ENCODE data around the gene HK2. TPM values are rescaled to one million over a fixed set of nuclear protein-coding genes. Genes with fewer than 3 reads are reported as not detected.

The HK2 gene
- total RNA-seq, 2 donors from 2014 or later: 21.5 to 31.5 TPM

GRCh38 chr2:74863802-74864248, 29.9 kb downstream of the HK2 start:
- H3K9me3 Mint-ChIP-seq: no peaks in the 10 kb centered on the region
- no peak overlapping the region for H3K4me3 Mint-ChIP-seq
- peak overlapping the region; percentile 28 for H3K27ac Mint-ChIP-seq
- Histone ChIP-seq H3K9me3 (ENCODE audit: control insufficient read depth, low read length) (no peaks in the 10 kb centered on the region), H3K27ac (ENCODE audit: low read depth, low read length) (no peak overlapping the region), H3K9ac (ENCODE audit: extremely low read depth, low read length, poor library complexity, severe bottlenecking) (no peak overlapping the region), H3K4me3 (ENCODE audit: low read length) (no peak overlapping the region), H3K4me1 (ENCODE audit: control insufficient read depth, insufficient read depth, low read length) (no peaks in the 10 kb centered on the region), H3K36me3 (ENCODE audit: control insufficient read depth, insufficient read depth, low read length) (peaks cover 2% of the 10 kb centered on the region), H3K27me3 (ENCODE audit: control insufficient read depth, insufficient read depth, low read length, poor library complexity, severe bottlenecking) (no peaks in the 10 kb centered on the region)
- no peaks in the 10 kb centered on the region for H3K27me3 Mint-ChIP-seq (ENCODE audit: insufficient read depth)
- peaks cover 18% of the 10 kb centered on the region for H3K36me3 Mint-ChIP-seq (ENCODE audit: low read depth)
- no peak for DNase-seq
- 91 to 96% methylated on average over 3 of the region's 3 CpGs for WGBS, 2 experiments (ENCODE audit: insufficient coverage in 1 of 2, insufficient read length in 1 of 2)
- TF ChIP-seq, protein P1, sequence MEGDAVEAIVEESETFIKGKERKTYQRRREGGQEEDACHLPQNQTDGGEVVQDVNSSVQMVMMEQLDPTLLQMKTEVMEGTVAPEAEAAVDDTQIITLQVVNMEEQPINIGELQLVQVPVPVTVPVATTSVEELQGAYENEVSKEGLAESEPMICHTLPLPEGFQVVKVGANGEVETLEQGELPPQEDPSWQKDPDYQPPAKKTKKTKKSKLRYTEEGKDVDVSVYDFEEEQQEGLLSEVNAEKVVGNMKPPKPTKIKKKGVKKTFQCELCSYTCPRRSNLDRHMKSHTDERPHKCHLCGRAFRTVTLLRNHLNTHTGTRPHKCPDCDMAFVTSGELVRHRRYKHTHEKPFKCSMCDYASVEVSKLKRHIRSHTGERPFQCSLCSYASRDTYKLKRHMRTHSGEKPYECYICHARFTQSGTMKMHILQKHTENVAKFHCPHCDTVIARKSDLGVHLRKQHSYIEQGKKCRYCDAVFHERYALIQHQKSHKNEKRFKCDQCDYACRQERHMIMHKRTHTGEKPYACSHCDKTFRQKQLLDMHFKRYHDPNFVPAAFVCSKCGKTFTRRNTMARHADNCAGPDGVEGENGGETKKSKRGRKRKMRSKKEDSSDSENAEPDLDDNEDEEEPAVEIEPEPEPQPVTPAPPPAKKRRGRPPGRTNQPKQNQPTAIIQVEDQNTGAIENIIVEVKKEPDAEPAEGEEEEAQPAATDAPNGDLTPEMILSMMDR (conservative IDR thresholded peaks at IDR 0.05): no peak
- peaks cover 16% of the 10 kb centered on the region for H3K4me1 Mint-ChIP-seq

GRCh38 chr2:74864728-74865722, 31.1 kb downstream of the HK2 start:
- peak; percentile 63 for DNase-seq
- Mint-ChIP-seq H3K27ac (peak overlapping the region; percentile 86), H3K27me3 (ENCODE audit: insufficient read depth) (no peaks in the 10 kb centered on the region), H3K4me1 (peaks cover 16% of the 10 kb centered on the region), H3K4me3 (no peak overlapping the region), H3K36me3 (ENCODE audit: low read depth) (peaks cover 26% of the 10 kb centered on the region), H3K9me3 (no peaks in the 10 kb centered on the region)
- H3K9me3 ChIP-seq (ENCODE audit: control insufficient read depth, low read length): no peaks in the 10 kb centered on the region
- 89 to 92% methylated on average over 17 to 20 of the region's 20 CpGs for WGBS, 2 experiments (ENCODE audit: insufficient coverage in 1 of 2, insufficient read length in 1 of 2)
- TF ChIP-seq, protein P1 (conservative IDR thresholded peaks at IDR 0.05): peak; percentile 43
- peaks cover 12% of the 10 kb centered on the region for H3K36me3 ChIP-seq (ENCODE audit: control insufficient read depth, insufficient read depth, low read length)
- no peak overlapping the region for H3K9ac ChIP-seq (ENCODE audit: extremely low read depth, low read length, poor library complexity, severe bottlenecking)
- no peak overlapping the region for H3K27ac ChIP-seq (ENCODE audit: low read depth, low read length)
- H3K27me3 ChIP-seq (ENCODE audit: control insufficient read depth, insufficient read depth, low read length, poor library complexity, severe bottlenecking): no peaks in the 10 kb centered on the region
- H3K4me3 ChIP-seq (ENCODE audit: low read length): no peak overlapping the region
- no peaks in the 10 kb centered on the region for H3K4me1 ChIP-seq (ENCODE audit: control insufficient read depth, insufficient read depth, low read length)

- TF ChIP-seq, protein P1 (conservative IDR thresholded peaks at IDR 0.05): no peak
- Mint-ChIP-seq H3K36me3 (ENCODE audit: low read depth) (peaks cover 26% of the 10 kb centered on the region), H3K4me1 (peaks cover 16% of the 10 kb centered on the region), H3K27me3 (ENCODE audit: insufficient read depth) (no peaks in the 10 kb centered on the region), H3K4me3 (no peak overlapping the region), H3K27ac (peak overlapping the region; percentile 86), H3K9me3 (no peaks in the 10 kb centered on the region)
- Histone ChIP-seq H3K27ac (ENCODE audit: low read depth, low read length) (no peak overlapping the region), H3K27me3 (ENCODE audit: control insufficient read depth, insufficient read depth, low read length, poor library complexity, severe bottlenecking) (no peaks in the 10 kb centered on the region), H3K36me3 (ENCODE audit: control insufficient read depth, insufficient read depth, low read length) (peaks cover 12% of the 10 kb centered on the region), H3K9me3 (ENCODE audit: control insufficient read depth, low read length) (no peaks in the 10 kb centered on the region), H3K4me3 (ENCODE audit: low read length) (no peak overlapping the region), H3K4me1 (ENCODE audit: control insufficient read depth, insufficient read depth, low read length) (no peaks in the 10 kb centered on the region), H3K9ac (ENCODE audit: extremely low read depth, low read length, poor library complexity, severe bottlenecking) (no peak overlapping the region)
- no peak for DNase-seq
- WGBS, 2 experiments (ENCODE audit: insufficient coverage in 1 of 2, insufficient read length in 1 of 2): 85 to 96% methylated on average over 9 to 15 of the region's 15 CpGs
Observed at GRCh38 chr2:74865770-74866674, 32.1 kb downstream of the HK2 start.

All from endodermal cell (in vitro differentiated cells).